K562 (cell line): ENCODE results near the gene THBS2. TPM values are rescaled to one million over a fixed set of nuclear protein-coding genes. Genes with fewer than 3 reads are reported as not detected.
A peak's percentile ranks its signal among the peaks of the same experiment; 100 is the strongest.

Experiments
- ATAC-seq: fragments of 200-7000 bp; cut with Tn5 transposase; 3 replicates; pipeline ENCODE4 v1.9.1; 2020; ENCODE audit warnings: moderate library complexity
- BruUV-seq: library from RNA; stranded (reverse); fragments of 400-500 nt; replicated peaks from 2 replicates; lab custom pipeline; 2021; lab: Mats Ljungman, UMichigan
- CTCF ChIA-PET: fragments of 300-600 bp; formaldehyde crosslinking; extraction: SDS; loops from one replicate; lab custom pipeline; 2021; ENCODE audit warnings: low intra/inter-chr PET ratio; lab: Yijun Ruan, JAX
- POLR2A ChIA-PET: fragments of 300-600, 350-650 bp; sonication (Branson Sonifier 250); formaldehyde crosslinking; extraction: SDS; loops from one replicate; lab custom pipeline; 2021; ENCODE audit warnings: antibody characterized with exemption, inconsistent platforms; lab: Yijun Ruan, JAX
- DNase-seq, 4 experiments: peaks; one replicate each; pipeline versions ENCODE4 v3.0.0 to v3.0.0-alpha.2; 2011 to 2018; ENCODE audit warnings: low spot score in 3 of 4, mixed read lengths in 3 of 4; ENCODE audit errors: extremely low read depth in 1 of 4
- FAIRE-seq: peaks from 2 replicates; lab custom pipeline; 2011; peaks lifted over from hg19 to GRCh38; lab: Jason Lieb, UNC
- H2AFZ ChIP-seq: 2 replicates; pipeline ENCODE4 v1.6.0; 2011; ENCODE audit warnings: low read depth, low read length, control low read depth, inconsistent platforms
- H3K27ac ChIP-seq: fragments of 200-600 bp; 3 replicates; pipeline ENCODE4 v1.8.0; 2011; ENCODE audit warnings: low read depth, mild to moderate bottlenecking, control low read depth, inconsistent platforms, low read length, moderate library complexity, mixed read lengths; ENCODE audit errors: extremely low read depth
- H3K27me3 ChIP-seq, 2 experiments: fragments of 300-600 bp in 1 of 2; 2 replicates in 1 of 2; 3 replicates in 1 of 2; pipeline versions ENCODE4 v1.6.0 to v1.8.0; 2011; ENCODE audit warnings: inconsistent platforms in 2 of 2, low read length in 2 of 2, mild to moderate bottlenecking in 1 of 2, mixed read lengths in 1 of 2, moderate library complexity in 1 of 2; ENCODE audit not compliant: control insufficient read depth in 2 of 2, insufficient read depth in 2 of 2
- H3K36me3 ChIP-seq: fragments of 300-600 bp; 3 replicates; pipeline ENCODE4 v1.8.0; 2011; ENCODE audit warnings: mild to moderate bottlenecking, low read length, inconsistent platforms; ENCODE audit not compliant: control insufficient read depth, insufficient read depth
- H3K4me1 ChIP-seq, 2 experiments: fragments of 200-600 bp in 1 of 2; replicated peaks in 1 of 2; 2 replicates in 1 of 2; 3 replicates in 1 of 2; pipeline versions ENCODE4 v1.5.1 to v1.8.0; 2011; ENCODE audit warnings: inconsistent platforms in 2 of 2, low read length in 2 of 2, mild to moderate bottlenecking in 1 of 2, mixed read lengths in 1 of 2, moderate library complexity in 1 of 2; ENCODE audit not compliant: control insufficient read depth in 2 of 2, insufficient read depth in 2 of 2
- H3K4me2 ChIP-seq: 2 replicates; pipeline ENCODE4 v1.6.1; 2011; ENCODE audit warnings: low read length, control low read depth, inconsistent platforms, mixed read lengths; ENCODE audit not compliant: insufficient read depth
- H3K4me3 ChIP-seq: fragments of 200-600 bp; sonication (generic), shearing (Covaris generic); 2 replicates; pipeline ENCODE4 v1.5.1; 2016; ENCODE audit warnings: control low read depth, inconsistent platforms
- H3K79me2 ChIP-seq: fragments of 200-600 bp; 3 replicates; pipeline ENCODE4 v1.8.0; 2011; ENCODE audit warnings: low read length, inconsistent platforms; ENCODE audit not compliant: control insufficient read depth, insufficient read depth
- H3K9ac ChIP-seq, 2 experiments: 2 replicates each; pipeline versions ENCODE4 v1.6.0 to v1.6.1; 2011; ENCODE audit warnings: low read depth in 2 of 2, low read length in 2 of 2, control low read depth in 1 of 2, inconsistent platforms in 1 of 2, mild to moderate bottlenecking in 1 of 2, mixed read lengths in 1 of 2; ENCODE audit not compliant: insufficient read depth in 1 of 2
- H3K9me1 ChIP-seq: one replicate; pipeline ENCODE4 v1.6.0; 2011; ENCODE audit warnings: inconsistent platforms, mild to moderate bottlenecking, low read length, moderate library complexity; ENCODE audit not compliant: control insufficient read depth, insufficient read depth
- H3K9me3 ChIP-seq: replicated peaks from 2 replicates; pipeline ENCODE4 v1.5.1; 2011; ENCODE audit warnings: low read depth, low read length, inconsistent platforms; ENCODE audit not compliant: control insufficient read depth, insufficient read depth
- H4K20me1 ChIP-seq: replicated peaks from 2 replicates; pipeline ENCODE4 v1.6.1; 2011; ENCODE audit warnings: low read length, inconsistent platforms, mixed read lengths; ENCODE audit not compliant: control insufficient read depth, insufficient read depth
- FOXJ2 ChIP-seq: fragments of 200-800 bp; sonication (Bioruptor generic); IDR thresholded peaks from 2 replicates; pipeline ENCODE4 v1.6.1; 2016; ENCODE audit warnings: missing genetic modification characterization, missing compliant biosample characterization
- HNRNPL ChIP-seq: fragments of 200-400 bp; formaldehyde crosslinking; IDR thresholded peaks from 2 replicates; pipeline ENCODE4 v1.6.1; 2017; ENCODE audit warnings: low read depth, mild to moderate bottlenecking, low read length
- NFXL1 ChIP-seq: fragments of 450-650 bp; formaldehyde crosslinking; IDR thresholded peaks from 2 replicates; pipeline ENCODE4 v1.4.0; 2021; ENCODE audit warnings: mild to moderate bottlenecking
- NR3C1 ChIP-seq: sonication (generic); formaldehyde crosslinking; IDR thresholded peaks from 2 replicates; pipeline ENCODE4 v1.8.1; 2022; ENCODE audit warnings: missing genetic modification reagents
- RBM15 ChIP-seq: fragments of 200-400 bp; formaldehyde crosslinking; IDR thresholded peaks from 2 replicates; pipeline ENCODE4 v1.6.1; 2018; ENCODE audit warnings: mild to moderate bottlenecking, low read length, moderate library complexity; ENCODE audit not compliant: insufficient read depth
- SIX5 ChIP-seq, 2 experiments: IDR thresholded peaks; 2 replicates each; pipeline ENCODE4 v1.6.1; 2011; ENCODE audit warnings: low read length in 2 of 2, borderline replicate concordance in 1 of 2, low read depth in 1 of 2, mild to moderate bottlenecking in 1 of 2, moderate library complexity in 1 of 2; ENCODE audit not compliant: insufficient read depth in 1 of 2
- SMAD1 ChIP-seq: fragments of 150-350 bp; IDR thresholded peaks from 2 replicates; pipeline ENCODE4 v1.6.1; 2014; ENCODE audit warnings: low read length, low read depth; ENCODE audit not compliant: partially characterized antibody
- STAT6 ChIP-seq: sonication (generic); formaldehyde crosslinking; IDR thresholded peaks from 2 replicates; pipeline ENCODE4 v1.8.1; 2023; ENCODE audit warnings: mild to moderate bottlenecking, missing genetic modification reagents
- TEAD2 ChIP-seq: fragments of 450-650 bp; IDR thresholded peaks from 2 replicates; pipeline ENCODE4 v1.6.1; 2016; ENCODE audit warnings: missing genetic modification characterization, control low read depth, missing compliant biosample characterization
- THRAP3 ChIP-seq: fragments of 450-650 bp; IDR thresholded peaks from 2 replicates; pipeline ENCODE4 v1.6.1; 2016; ENCODE audit warnings: mild to moderate bottlenecking, inconsistent platforms, borderline replicate concordance
- ZKSCAN3 ChIP-seq: fragments of 250-450 bp; sonication (Bioruptor Pico); IDR thresholded peaks from 2 replicates; pipeline ENCODE4 v1.4.0; 2020
- ZNF512 ChIP-seq: IDR thresholded peaks from 2 replicates; pipeline ENCODE4 v1.6.1; 2016; ENCODE audit warnings: missing genetic modification characterization, missing compliant biosample characterization
- ZNF589 ChIP-seq: fragments of 200-800 bp; sonication (Bioruptor generic); IDR thresholded peaks from 2 replicates; pipeline ENCODE4 v1.6.1; 2016; ENCODE audit warnings: low read depth, missing genetic modification characterization, missing compliant biosample characterization
- in situ Hi-C: fragments of 300-500 bp; cut with MboI; formaldehyde crosslinking; loops from 4 replicates; pipeline ENCODE4 v1.15.0; 2018; ENCODE audit warnings: inconsistent platforms, mixed read lengths
- intact Hi-C: fragments of 100-400 bp; cut with micrococcal nuclease; formaldehyde crosslinking; loops from 2 replicates; pipeline ENCODE4 v1.14.2; 2022
- polyA plus RNA-seq, 8 experiments: library from polyadenylated mRNA; depleted of rRNA in 4 of 8; stranded (reverse) in 5 of 8; unstranded in 3 of 8; fragments of >200 nt; fragmentation: Nextera tagmentation in 2 of 8; fragmentation: Illumina TruSeq in 1 of 8; extraction: Ambion mirVana in 2 of 8; extraction: Trizol in 1 of 8; gene quantifications; 2 replicates each; pipeline versions ENCODE4 v1.2.1 to v1.2.3, GENCODE V29; 2011 to 2014; ENCODE audit warnings: inconsistent platforms in 1 of 8, missing spikeins in 1 of 8
- total RNA-seq, 7 experiments: library from RNA; depleted of rRNA in 6 of 7; stranded (reverse); fragments of >200 nt in 6 of 7; fragmentation: Illumina TruSeq in 2 of 7; extraction: Trizol in 2 of 7; gene quantifications; 2 replicates each; pipeline versions ENCODE4 v1.2.1 to v1.2.3, GENCODE V29; 2011 to 2021; ENCODE audit warnings: low replicate concordance in 1 of 7

THBS2 gene
- total and polyA plus RNA-seq, 9 of the 15 experiments (the other 6 are each of a cell fraction or from before 2014, with no cell fraction given), result 0.03 to 0.11 (median 0.03) TPM; not detected in 6

GRCh38 chr6:169208011-169208410 is 45.6 kb downstream of the THBS2 start:
- CTCF ChIA-PET, result no interaction called here
- FAIRE-seq (no peak), ATAC-seq (no peak), DNase-seq (no peak)
- Histone ChIP-seq H4K20me1 (no peaks in the 10 kb centered on the region), H3K9me1 (no peaks in the 10 kb centered on the region), H3K27ac (no peak overlapping the region), H3K9ac (no peak overlapping the region), H3K27me3 (peaks cover 0 to 6% of the 10 kb centered on the region in 2 experiments; a peak in 1 of 5 replicates), H3K79me2 (no peaks in the 10 kb centered on the region), H3K4me3 (no peak overlapping the region), H3K4me2 (no peak overlapping the region), H3K4me1 (peaks cover 0 to 2% of the 10 kb centered on the region in 2 experiments; a peak in 3 of 5 replicates), H2AFZ (no peak overlapping the region), H3K36me3 (no peaks in the 10 kb centered on the region), H3K9me3 (peaks cover 7% of the 10 kb centered on the region; the same call in 1 of the 2 replicates)
- no peak for TF ChIP-seq NR3C1
- no peak for TF ChIP-seq SMAD1
- no peak for TF ChIP-seq RBM15
- TF ChIP-seq HNRNPL, result no peak
- TF ChIP-seq THRAP3, result 0 out of 2 replicates have a peak, but pooled peaks have one; percentile 36
- POLR2A ChIA-PET, result no interaction called here
- BruUV-seq, result no TSS peak
- intact Hi-C loops, result no loop called here
- in situ Hi-C loops, result no loop called here

GRCh38 chr6:169207482-169207881 is 46.2 kb downstream of the THBS2 start:
- no peak overlapping the region for H3K4me3 ChIP-seq
- no peaks in the 10 kb centered on the region; a peak in 1 of 5 replicates for H3K4me1 ChIP-seq
- ChIA-PET POLR2A (no interaction called here), CTCF (no interaction called here)
- H2AFZ ChIP-seq, result no peak overlapping the region
- in situ Hi-C loops, result no loop called here
- no peak overlapping the region for H3K4me2 ChIP-seq
- peaks cover 0 to 6% of the 10 kb centered on the region in 2 experiments; a peak in 1 of 5 replicates for H3K27me3 ChIP-seq
- no peak overlapping the region for H3K27ac ChIP-seq
- H3K79me2 ChIP-seq, result no peaks in the 10 kb centered on the region
- no peaks in the 10 kb centered on the region for H3K9me1 ChIP-seq
- H3K9ac ChIP-seq, result no peak overlapping the region
- intact Hi-C loops, result no loop called here
- ATAC-seq (no peak), FAIRE-seq (no peak), DNase-seq (no peak)
- peaks cover 7% of the 10 kb centered on the region; the same call in 1 of the 2 replicates for H3K9me3 ChIP-seq
- H3K36me3 ChIP-seq, result no peaks in the 10 kb centered on the region
- BruUV-seq, result no TSS peak
- no peaks in the 10 kb centered on the region for H4K20me1 ChIP-seq
- no peak for TF ChIP-seq ZNF512
- no peak for TF ChIP-seq STAT6 (CRISPR knock-in tag)
- TF ChIP-seq NFXL1 (CRISPR knock-in tag), result no peak
- no peak for TF ChIP-seq ZNF589
- TF ChIP-seq SIX5 (IDR thresholded peaks at IDR 0.05; ENCODE audit: borderline replicate concordance in 1 of 2, insufficient read depth in 1 of 2, low read depth in 1 of 2, low read length in 2 of 2), result no peak
- TF ChIP-seq FOXJ2 (tag), result no peak
- TF ChIP-seq ZKSCAN3, result no peak
- no peak for TF ChIP-seq TEAD2 (tag)
